Vagina (tissue), 2 donors: ENCODE measurements around the gene PSMD1. TPM values are rescaled to one million over a fixed set of nuclear protein-coding genes. Genes with fewer than 3 reads are reported as not detected.
A peak's percentile ranks its signal among the peaks of the same experiment; 100 is the strongest.

Experiments used
- DNase-seq, 2 donors: peaks; one replicate each; pipeline ENCODE4 v3.0.0-alpha.2; 2017; ENCODE audit errors: extremely low spot score in 2 of 2
- H3K27ac ChIP-seq: fragments of 200-600 bp; sonication (generic); one replicate; pipeline ENCODE4 v1.5.1; 2019
- H3K27me3 ChIP-seq: fragments of 200-600 bp; sonication (generic); one replicate; pipeline ENCODE4 v1.5.1; 2019
- H3K36me3 ChIP-seq, 2 donors: fragments of 200-600 bp; sonication (generic); one replicate each; pipeline ENCODE4 v1.5.1; 2017 to 2019
- H3K4me1 ChIP-seq: fragments of 200-600 bp; sonication (generic); one replicate; pipeline ENCODE4 v1.5.1; 2019
- H3K4me3 ChIP-seq, 2 donors: fragments of 200-600 bp; sonication (generic); 1 replicate in 1 of 2; 2 replicates in 1 of 2; pipeline ENCODE4 v1.5.1; 2016 to 2019
- H3K9me3 ChIP-seq: fragments of 200-600 bp; sonication (generic); one replicate; pipeline ENCODE4 v1.5.1; 2019
- CTCF ChIP-seq, 3 experiments: fragments of 450-650 bp in 2 of 3; fragments of 200-600 bp in 1 of 3; sonication (generic) in 1 of 3; IDR thresholded peaks; one replicate each; pipeline ENCODE4 v1.5.1; 2017 to 2019; ENCODE audit warnings: antibody characterized with exemption in 3 of 3, mild to moderate bottlenecking in 2 of 3, moderate library complexity in 2 of 3
- POLR2A ChIP-seq, 2 donors: fragments of 450-650 bp; IDR thresholded peaks; one replicate each; pipeline ENCODE4 v1.6.1; 2017; ENCODE audit warnings: antibody characterized with exemption in 2 of 2, mild to moderate bottlenecking in 2 of 2, moderate library complexity in 2 of 2
- POLR2AphosphoS5 ChIP-seq, 2 donors: sonication (generic); formaldehyde crosslinking; IDR thresholded peaks; one replicate each; pipeline ENCODE4 v1.9.0; 2017; ENCODE audit warnings: antibody characterized with exemption in 2 of 2, mild to moderate bottlenecking in 2 of 2, low read depth in 1 of 2; ENCODE audit not compliant: insufficient read depth in 1 of 2
- intact Hi-C: fragments of 100-400 bp; cut with DNase I; formaldehyde crosslinking; loops from one replicate; pipeline ENCODE4 v1.15.1; 2023
- total RNA-seq: library from RNA; depleted of rRNA; stranded (reverse); fragments of >200 nt; gene quantifications from one replicate; pipeline ENCODE4 v1.2.3, GENCODE V29; 2016

The PSMD1 gene
- total RNA-seq, 1 donor from 2014 or later = 40.5 TPM

- Histone ChIP-seq H3K4me1 (peaks cover 37% of the 10 kb centered on the region), H3K27me3 (no peaks in the 10 kb centered on the region), H3K36me3 (no peaks in the 10 kb centered on the region), H3K4me3 (no peak overlapping the region), H3K27ac (peak overlapping the region; percentile 96), H3K9me3 (no peaks in the 10 kb centered on the region)
- DNase-seq = no peak
- intact Hi-C loops = no loop called here
- TF ChIP-seq POLR2A (IDR thresholded peaks at IDR 0.05) = no peak
- TF ChIP-seq CTCF (IDR thresholded peaks at IDR 0.05) = no peak
- TF ChIP-seq POLR2AphosphoS5 (IDR thresholded peaks at IDR 0.05; ENCODE audit: insufficient read depth in 1 of 2, low read depth in 1 of 2) = no peak
These were observed 132.0 kb downstream of the PSMD1 start for GRCh38 chr2:231188506-231189170.

GRCh38 chr2:231189171-231189530 lies 132.5 kb downstream of the PSMD1 start:
- Histone ChIP-seq H3K9me3 (no peaks in the 10 kb centered on the region), H3K36me3 (no peaks in the 10 kb centered on the region), H3K4me3 (no peak overlapping the region), H3K27ac (peak overlapping the region; percentile 96), H3K4me1 (peaks cover 37% of the 10 kb centered on the region), H3K27me3 (no peaks in the 10 kb centered on the region)
- intact Hi-C loops = no loop called here
- TF ChIP-seq POLR2AphosphoS5 (IDR thresholded peaks at IDR 0.05; ENCODE audit: insufficient read depth in 1 of 2, low read depth in 1 of 2) (no peak), POLR2A (IDR thresholded peaks at IDR 0.05) (no peak), CTCF (IDR thresholded peaks at IDR 0.05) (no peak)
- no peak for DNase-seq

GRCh38 chr2:231189571-231190495 lies 133.2 kb downstream of the PSMD1 start:
- intact Hi-C loops = loop anchor here (2.0 kb wide), 1 partner anchor 85 kb away; no protein-coding TSS in a partner anchor
- peak overlapping the region; percentile 96 for H3K27ac ChIP-seq
- no peaks in the 10 kb centered on the region for H3K36me3 ChIP-seq
- TF ChIP-seq CTCF (IDR thresholded peaks at IDR 0.05) (no peak), POLR2AphosphoS5 (IDR thresholded peaks at IDR 0.05; ENCODE audit: insufficient read depth in 1 of 2, low read depth in 1 of 2) (no peak), POLR2A (IDR thresholded peaks at IDR 0.05) (no peak)
- no peaks in the 10 kb centered on the region for H3K9me3 ChIP-seq
- DNase-seq = peak in 1 of 2 donors; percentile 81
- H3K27me3 ChIP-seq = no peaks in the 10 kb centered on the region
- H3K4me3 ChIP-seq = peak overlapping the region; percentile 33 to 41
- peaks cover 37% of the 10 kb centered on the region for H3K4me1 ChIP-seq

GRCh38 chr2:231190531-231191197 lies 134.0 kb downstream of the PSMD1 start:
- no peaks in the 10 kb centered on the region for H3K27me3 ChIP-seq
- no peak for DNase-seq
- peaks cover 31% of the 10 kb centered on the region for H3K4me1 ChIP-seq
- intact Hi-C loops = loop anchor here (2.0 kb wide), 1 partner anchor 86 kb away; no protein-coding TSS in a partner anchor
- no peak for TF ChIP-seq CTCF (IDR thresholded peaks at IDR 0.05)
- peak in 1 of 2 donors; percentile 80 for TF ChIP-seq POLR2AphosphoS5 (IDR thresholded peaks at IDR 0.05; ENCODE audit: insufficient read depth in 1 of 2, low read depth in 1 of 2)
- no peak for TF ChIP-seq POLR2A (IDR thresholded peaks at IDR 0.05)
- H3K36me3 ChIP-seq = no peaks in the 10 kb centered on the region
- peak overlapping the region; percentile 33 to 41 for H3K4me3 ChIP-seq
- peak overlapping the region; percentile 96 for H3K27ac ChIP-seq
- H3K9me3 ChIP-seq = no peaks in the 10 kb centered on the region
